NCI-H774 (cell line): ENCODE results near the gene RHOT2.
"Not testable (repeated sequence)": the region's sequence is repeated elsewhere in the genome, so short reads cannot be mapped to it uniquely, and the experiment has no call there.

Experiments
- DNase-seq: peaks from one replicate; lab custom pipeline; 2025; lab: John Stamatoyannopoulos, UW

Gene RHOT2

GRCh38 chr16:700684-701584 is 33.0 kb downstream of the RHOT2 start:
- no peak for DNase-seq

GRCh38 chr16:702341-702740 is 34.4 kb downstream of the RHOT2 start:
- DNase-seq = no peak

- no peak for DNase-seq
These were observed 35.5 kb downstream of the RHOT2 start for GRCh38 chr16:703406-703805.

GRCh38 chr16:704047-704446 is 36.1 kb downstream of the RHOT2 start:
- no peak for DNase-seq

GRCh38 chr16:704552-705380 is 36.8 kb downstream of the RHOT2 start:
- no peak for DNase-seq

- peak; percentile 60 for DNase-seq
These were observed 37.7 kb downstream of the RHOT2 start, which contains the start of gene FBXL16 for GRCh38 chr16:705431-706188. TSS of gene FBXL16 (minus strand) at chr16:705801. CDS start at chr16:697405, 8,396 bp downstream.

GRCh38 chr16:706189-707061 is 38.5 kb downstream of the RHOT2 start:
- no peak for DNase-seq

- no peak for DNase-seq
These were observed 39.2 kb downstream of the RHOT2 start for GRCh38 chr16:707062-707538.

- no peak for DNase-seq
These were observed 40.1 kb downstream of the RHOT2 start for GRCh38 chr16:708019-708418.

- DNase-seq = no peak
These were observed 41.0 kb downstream of the RHOT2 start for GRCh38 chr16:708959-709358.

- peak; percentile 23 for DNase-seq
These were observed 41.9 kb downstream of the RHOT2 start for GRCh38 chr16:709566-710499.

GRCh38 chr16:710500-711075 is 42.7 kb downstream of the RHOT2 start:
- DNase-seq = no peak

- no peak for DNase-seq
These were observed 43.2 kb downstream of the RHOT2 start for GRCh38 chr16:711084-711483.

GRCh38 chr16:711548-712320 is 43.8 kb downstream of the RHOT2 start:
- no peak for DNase-seq

GRCh38 chr16:712740-713250 is 44.9 kb downstream of the RHOT2 start:
- DNase-seq = not testable (repeated sequence)

GRCh38 chr16:714079-714478 is 46.1 kb downstream of the RHOT2 start:
- no peak for DNase-seq

- peak; percentile 45 for DNase-seq
These were observed 46.9 kb downstream of the RHOT2 start, which contains the start of gene METRN for GRCh38 chr16:714558-715476. TSS of gene METRN (plus strand) at chr16:715118. CDS start at chr16:715290, 172 bp downstream.
